KMS-11 (cell line): ENCODE data around the gene ATXN7L1.

Experiments
- H2AFZ ChIP-seq: fragments of 200-600 bp; sonication (generic); 2 replicates; pipeline ENCODE4 v1.6.1; 2016; ENCODE audit warnings: antibody characterized with exemption, mixed run types, low read depth
- H3K27ac ChIP-seq: fragments of 200-600 bp; sonication (generic); 2 replicates; pipeline ENCODE4 v1.6.1; 2016; ENCODE audit warnings: mild to moderate bottlenecking, mixed run types
- H3K27me3 ChIP-seq: fragments of 200-600 bp; sonication (generic); 2 replicates; pipeline ENCODE4 v1.6.1; 2017; ENCODE audit warnings: mild to moderate bottlenecking, low read depth, mixed run types, moderate library complexity; ENCODE audit not compliant: insufficient read depth
- H3K36me3 ChIP-seq: fragments of 200-600 bp; sonication (generic); 2 replicates; pipeline ENCODE4 v1.6.1; 2017; ENCODE audit warnings: mild to moderate bottlenecking, mixed run types; ENCODE audit not compliant: insufficient read depth
- H3K4me1 ChIP-seq: fragments of 200-600 bp; sonication (generic); 2 replicates; pipeline ENCODE4 v1.6.1; 2016; ENCODE audit warnings: mild to moderate bottlenecking, low read depth, mixed run types; ENCODE audit not compliant: poor library complexity, severe bottlenecking
- H3K4me2 ChIP-seq: fragments of 200-600 bp; sonication (generic); 2 replicates; pipeline ENCODE4 v1.7.0; 2016; ENCODE audit warnings: mild to moderate bottlenecking, mixed run types
- H3K4me3 ChIP-seq: fragments of 200-600 bp; sonication (generic); IDR thresholded peaks from 2 replicates; pipeline ENCODE4 v1.6.1; 2017; ENCODE audit warnings: low read depth, low read length, mixed read lengths; ENCODE audit not compliant: insufficient read depth
- H3K79me2 ChIP-seq: fragments of 200-600 bp; sonication (generic); 2 replicates; pipeline ENCODE4 v1.6.1; 2016; ENCODE audit warnings: low read depth, mixed run types; ENCODE audit not compliant: insufficient read depth
- H3K9ac ChIP-seq: fragments of 200-600 bp; sonication (generic); 2 replicates; pipeline ENCODE4 v1.6.1; 2016; ENCODE audit warnings: mild to moderate bottlenecking, mixed run types
- H4K20me1 ChIP-seq: fragments of 200-600 bp; sonication (generic); 2 replicates; pipeline ENCODE4 v1.6.1; 2016; ENCODE audit warnings: mild to moderate bottlenecking, mixed run types; ENCODE audit not compliant: insufficient read depth
- CTCF ChIP-seq: fragments of 200-600 bp; sonication (generic); conservative IDR thresholded peaks from 2 replicates; pipeline ENCODE4 v1.6.1; 2017; ENCODE audit warnings: low read depth, mild to moderate bottlenecking, antibody characterized with exemption, low read length, moderate library complexity, mixed read lengths

The ATXN7L1 gene

GRCh38 chr7:105799677-105800076 lies 76.7 kb downstream of the ATXN7L1 start:
- Histone ChIP-seq H3K27ac (no peak overlapping the region), H3K4me2 (no peak overlapping the region), H4K20me1 (no peaks in the 10 kb centered on the region), H3K4me3 (no peak overlapping the region), H3K9ac (no peak overlapping the region), H3K36me3 (no peaks in the 10 kb centered on the region), H3K27me3 (no peaks in the 10 kb centered on the region), H3K4me1 (no peaks in the 10 kb centered on the region), H2AFZ (no peak overlapping the region), H3K79me2 (no peaks in the 10 kb centered on the region)
- no peak for TF ChIP-seq CTCF

GRCh38 chr7:105799006-105799405 lies 77.4 kb downstream of the ATXN7L1 start:
- Histone ChIP-seq H3K36me3 (no peaks in the 10 kb centered on the region), H4K20me1 (no peaks in the 10 kb centered on the region), H3K4me2 (no peak overlapping the region)

GRCh38 chr7:105797652-105798051 lies 78.7 kb downstream of the ATXN7L1 start:
- H3K9ac ChIP-seq = no peak overlapping the region
- no peak overlapping the region for H2AFZ ChIP-seq
- no peaks in the 10 kb centered on the region for H3K36me3 ChIP-seq
- TF ChIP-seq CTCF = no peak
- no peaks in the 10 kb centered on the region for H3K27me3 ChIP-seq
- no peaks in the 10 kb centered on the region for H3K79me2 ChIP-seq
- H3K4me1 ChIP-seq = no peaks in the 10 kb centered on the region
- H3K27ac ChIP-seq = no peak overlapping the region
- H3K4me2 ChIP-seq = no peak overlapping the region
- no peak overlapping the region for H3K4me3 ChIP-seq
- no peaks in the 10 kb centered on the region for H4K20me1 ChIP-seq

More at GRCh38 chr7:105799006-105799405, 77.4 kb downstream of the ATXN7L1 start:
- Histone ChIP-seq H3K27me3 (no peaks in the 10 kb centered on the region), H3K4me3 (no peak overlapping the region), H2AFZ (no peak overlapping the region), H3K79me2 (no peaks in the 10 kb centered on the region), H3K27ac (no peak overlapping the region), H3K4me1 (no peaks in the 10 kb centered on the region), H3K9ac (no peak overlapping the region)
- TF ChIP-seq CTCF = no peak

- H3K36me3 ChIP-seq = no peaks in the 10 kb centered on the region
- no peak overlapping the region for H2AFZ ChIP-seq
- no peak for TF ChIP-seq CTCF
- no peaks in the 10 kb centered on the region for H3K79me2 ChIP-seq
- no peaks in the 10 kb centered on the region for H4K20me1 ChIP-seq
- H3K27ac ChIP-seq = no peak overlapping the region
- H3K4me1 ChIP-seq = no peaks in the 10 kb centered on the region
- no peak overlapping the region for H3K9ac ChIP-seq
- H3K27me3 ChIP-seq = no peaks in the 10 kb centered on the region
- H3K4me3 ChIP-seq = no peak overlapping the region
- H3K4me2 ChIP-seq = no peak overlapping the region
Measured at GRCh38 chr7:105796365-105796764, 80.0 kb downstream of the ATXN7L1 start.
